ENCODE data around the gene SMIM15.

DNA sequence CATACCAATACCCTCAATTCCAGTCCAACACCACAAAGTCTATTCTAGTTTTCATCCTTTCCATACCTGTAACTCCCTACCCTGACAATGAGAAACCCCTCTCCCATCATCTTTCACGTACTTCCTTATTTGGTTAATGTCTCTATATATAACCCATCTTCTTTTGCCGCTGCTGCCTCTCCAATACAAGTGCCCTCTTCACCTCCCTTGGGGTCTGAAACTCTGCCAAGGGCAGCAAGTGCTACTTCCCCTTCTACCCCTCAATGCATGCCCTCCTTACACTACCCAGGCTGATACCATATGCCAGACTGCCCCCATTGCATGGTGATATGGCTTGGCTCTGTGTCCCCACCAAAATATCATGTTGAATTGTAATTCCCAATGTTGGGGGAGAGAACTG, 24.4 kb upstream of the SMIM15 start:
- TF ChIP-seq CTCF (IDR thresholded peaks at IDR 0.05 in 4 of 5, conservative IDR thresholded peaks at IDR 0.05 in 1 of 5) (no peak), POLR2A (IDR thresholded peaks at IDR 0.05) (no peak)
